Measurements from ENCODE around the gene GRP. TPM values are rescaled to one million over a fixed set of nuclear protein-coding genes. Genes with fewer than 3 reads are reported as not detected.

GRP gene
- total RNA-seq, 2 donors from 2014 or later: not detected

GRCh38 chr18:59269563-59270119 is 49.7 kb downstream of the GRP start:
- DNase-seq (ENCODE audit: low spot score) (no peak), ATAC-seq (ENCODE audit: insufficient number of reproducible peaks, low FRiP score, low read depth) (no peak)
- Histone ChIP-seq H3K27me3 (replicated peaks; ENCODE audit: insufficient read depth) (peaks cover 44% of the 10 kb centered on the region), H3K4me3 (peak overlapping the region; percentile 29), H3K27ac (no peak overlapping the region), H3K36me3 (no peaks in the 10 kb centered on the region), H3K4me1 (ENCODE audit: control insufficient read depth in 1 of 2, low read depth in 2 of 2) (peaks cover 10 to 36% of the 10 kb centered on the region in 2 donors), H3K9me3 (no peaks in the 10 kb centered on the region)
- no peak for TF ChIP-seq CTCF (IDR thresholded peaks at IDR 0.05)

GRCh38 chr18:59270689-59271257 is 50.8 kb downstream of the GRP start:
- DNase-seq (ENCODE audit: low spot score): no peak
- H3K36me3 ChIP-seq: no peaks in the 10 kb centered on the region
- H3K27ac ChIP-seq: no peak overlapping the region
- no peak overlapping the region for H3K4me3 ChIP-seq
- H3K4me1 ChIP-seq (ENCODE audit: control insufficient read depth in 1 of 2, low read depth in 2 of 2): peaks cover 10 to 36% of the 10 kb centered on the region in 2 donors
- no peaks in the 10 kb centered on the region for H3K9me3 ChIP-seq
- ATAC-seq (ENCODE audit: insufficient number of reproducible peaks, low FRiP score, low read depth): no peak
- no peak for TF ChIP-seq CTCF (IDR thresholded peaks at IDR 0.05)
- H3K27me3 ChIP-seq (replicated peaks; ENCODE audit: insufficient read depth): peaks cover 44% of the 10 kb centered on the region

- peaks cover 38% of the 10 kb centered on the region for H3K27me3 ChIP-seq (replicated peaks; ENCODE audit: insufficient read depth)
- peaks cover 10 to 36% of the 10 kb centered on the region in 2 donors for H3K4me1 ChIP-seq (ENCODE audit: control insufficient read depth in 1 of 2, low read depth in 2 of 2)
Observed at GRCh38 chr18:59271606-59272220, 51.8 kb downstream of the GRP start.

DNA sequence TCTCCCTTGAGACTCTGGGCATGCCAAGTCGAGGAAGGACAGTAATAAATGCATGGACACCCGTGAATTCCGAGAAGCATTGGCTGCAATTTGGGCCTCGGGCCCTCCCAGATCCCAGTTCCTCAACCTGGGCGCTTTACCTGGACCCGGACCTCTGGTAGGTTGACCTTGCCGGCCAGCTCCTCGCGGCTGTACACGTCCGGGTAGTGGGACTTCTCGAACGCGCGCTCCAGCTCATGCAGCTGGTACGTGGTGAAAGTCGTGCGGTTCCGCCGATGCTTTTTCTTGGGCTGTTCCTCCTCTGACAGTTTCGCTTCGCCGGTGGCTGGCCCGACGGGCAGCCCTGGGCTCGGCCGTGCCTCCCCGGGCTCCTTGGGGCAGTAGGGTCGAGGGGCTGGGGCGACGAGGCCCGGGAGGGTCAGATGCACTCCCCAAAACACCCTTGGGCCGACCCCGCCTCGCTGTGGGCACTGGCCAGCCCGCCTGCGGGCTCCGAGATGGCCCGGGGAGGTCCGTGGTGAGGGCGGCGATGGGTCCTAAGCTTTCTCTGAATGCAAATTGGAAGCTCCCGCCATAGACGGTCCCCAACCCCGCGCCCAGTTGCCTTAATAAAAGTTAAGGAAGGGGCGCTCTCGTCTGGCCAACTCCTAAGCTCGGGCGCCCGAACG is 52.4 kb downstream of the GRP start:
- Histone ChIP-seq H3K36me3 (no peaks in the 10 kb centered on the region), H3K27me3 (replicated peaks; ENCODE audit: insufficient read depth) (peaks cover 38% of the 10 kb centered on the region)
- no peak for ATAC-seq (ENCODE audit: insufficient number of reproducible peaks, low FRiP score, low read depth)

More at GRCh38 chr18:59271606-59272220, 51.8 kb downstream of the GRP start:
- DNase-seq (ENCODE audit: low spot score) (no peak), ATAC-seq (ENCODE audit: insufficient number of reproducible peaks, low FRiP score, low read depth) (no peak)
- no peak overlapping the region for H3K27ac ChIP-seq
- H3K4me3 ChIP-seq: peak overlapping the region; percentile 64
- no peak for TF ChIP-seq CTCF (IDR thresholded peaks at IDR 0.05)
- no peaks in the 10 kb centered on the region for H3K36me3 ChIP-seq
- no peaks in the 10 kb centered on the region for H3K9me3 ChIP-seq

More for the DNA sequence above, 52.4 kb downstream of the GRP start:
- no peak overlapping the region for H3K27ac ChIP-seq
- no peak for TF ChIP-seq CTCF (IDR thresholded peaks at IDR 0.05)
- DNase-seq (ENCODE audit: low spot score): no peak
- peak overlapping the region; percentile 64 for H3K4me3 ChIP-seq
- peaks cover 10 to 36% of the 10 kb centered on the region in 2 donors for H3K4me1 ChIP-seq (ENCODE audit: control insufficient read depth in 1 of 2, low read depth in 2 of 2)
- H3K9me3 ChIP-seq: no peaks in the 10 kb centered on the region

All from thoracic aorta (tissue), 2 donors.